GM21723 (cell line): ENCODE results near the gene PYGB.
A peak's percentile ranks its signal among the peaks of the same experiment; 100 is the strongest.

Experiments
- ATAC-seq: cut with Tn5 transposase; IDR thresholded peaks from one replicate; pipeline ENCODE4 v1.9.1; 2021; ENCODE audit warnings: mild to moderate bottlenecking, moderate library complexity; ENCODE audit not compliant: unreplicated experiment

PYGB gene

GRCh38 chr20:25293507-25293906, 45.6 kb downstream of the PYGB start:
- ATAC-seq = no peak

- no peak for ATAC-seq
These were observed 46.1 kb downstream of the PYGB start for GRCh38 chr20:25293910-25294458.

GRCh38 chr20:25294459-25295385, 46.8 kb downstream of the PYGB start:
- ATAC-seq = peak; percentile 40

GRCh38 chr20:25295386-25296093, 47.7 kb downstream of the PYGB start:
- ATAC-seq = no peak

- ATAC-seq = peak; percentile 33
These were observed 48.5 kb downstream of the PYGB start for GRCh38 chr20:25296094-25297093.

- peak; percentile 65 for ATAC-seq
These were observed 49.4 kb downstream of the PYGB start for GRCh38 chr20:25297141-25297905.

GRCh38 chr20:25299806-25300205, 51.9 kb downstream of the PYGB start:
- ATAC-seq = no peak

- no peak for ATAC-seq
These were observed 52.7 kb downstream of the PYGB start for GRCh38 chr20:25300496-25301170.

- no peak for ATAC-seq
These were observed 53.6 kb downstream of the PYGB start for GRCh38 chr20:25301357-25301920.

- ATAC-seq = no peak
These were observed 54.7 kb downstream of the PYGB start for GRCh38 chr20:25302596-25302995.

- no peak for ATAC-seq
These were observed 55.6 kb downstream of the PYGB start for GRCh38 chr20:25303292-25304024.

GRCh38 chr20:25304025-25304549, 56.2 kb downstream of the PYGB start:
- ATAC-seq = no peak

GRCh38 chr20:25306991-25307903, 59.4 kb downstream of the PYGB start:
- no peak for ATAC-seq

GRCh38 chr20:25308083-25308491, 60.2 kb downstream of the PYGB start:
- ATAC-seq = no peak

- no peak for ATAC-seq
These were observed 60.9 kb downstream of the PYGB start for GRCh38 chr20:25308671-25309394.
